ENCODE measurements around the gene EDARADD. TPM values are rescaled to one million over a fixed set of nuclear protein-coding genes. Genes with fewer than 3 reads are reported as not detected.

EDARADD gene
- total and polyA plus RNA-seq, 11 donors, result 0.35 to 2.9 (median 2.1) TPM

- DNase-seq (no peak), ATAC-seq (no peak)
- no peak overlapping the region for H3K4me3 ChIP-seq
- 95 to 98% (median 96%) methylated on average over 2 of the region's 2 CpGs for WGBS, 4 donors
- H3K4me1 ChIP-seq, result no peaks in the 10 kb centered on the region
- no peak for TF ChIP-seq POLR2A (IDR thresholded peaks at IDR 0.05)
- TF ChIP-seq, protein P1, sequence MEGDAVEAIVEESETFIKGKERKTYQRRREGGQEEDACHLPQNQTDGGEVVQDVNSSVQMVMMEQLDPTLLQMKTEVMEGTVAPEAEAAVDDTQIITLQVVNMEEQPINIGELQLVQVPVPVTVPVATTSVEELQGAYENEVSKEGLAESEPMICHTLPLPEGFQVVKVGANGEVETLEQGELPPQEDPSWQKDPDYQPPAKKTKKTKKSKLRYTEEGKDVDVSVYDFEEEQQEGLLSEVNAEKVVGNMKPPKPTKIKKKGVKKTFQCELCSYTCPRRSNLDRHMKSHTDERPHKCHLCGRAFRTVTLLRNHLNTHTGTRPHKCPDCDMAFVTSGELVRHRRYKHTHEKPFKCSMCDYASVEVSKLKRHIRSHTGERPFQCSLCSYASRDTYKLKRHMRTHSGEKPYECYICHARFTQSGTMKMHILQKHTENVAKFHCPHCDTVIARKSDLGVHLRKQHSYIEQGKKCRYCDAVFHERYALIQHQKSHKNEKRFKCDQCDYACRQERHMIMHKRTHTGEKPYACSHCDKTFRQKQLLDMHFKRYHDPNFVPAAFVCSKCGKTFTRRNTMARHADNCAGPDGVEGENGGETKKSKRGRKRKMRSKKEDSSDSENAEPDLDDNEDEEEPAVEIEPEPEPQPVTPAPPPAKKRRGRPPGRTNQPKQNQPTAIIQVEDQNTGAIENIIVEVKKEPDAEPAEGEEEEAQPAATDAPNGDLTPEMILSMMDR (IDR thresholded peaks at IDR 0.05), result no peak
- H3K27ac ChIP-seq, result no peak overlapping the region
- H3K9me3 ChIP-seq, result no peaks in the 10 kb centered on the region
- H3K36me3 ChIP-seq, result no peaks in the 10 kb centered on the region
- no peaks in the 10 kb centered on the region for H3K27me3 ChIP-seq
- intact Hi-C loops (cut with DNase I), result no loop called here
These were observed 5.8 kb upstream of the EDARADD start for GRCh38 chr1:236388332-236388731.

- WGBS, 4 donors, result 76 to 91% (median 84%) methylated on average over 1 of the region's 1 CpG
- H3K27me3 ChIP-seq, result peaks cover 0 to 3% (median 0%) of the 10 kb centered on the region in 9 donors
- H3K9me3 ChIP-seq, result no peaks in the 10 kb centered on the region
- no peak overlapping the region for H3K4me3 ChIP-seq
- no peak for ATAC-seq
- DNase-seq, result no peak
- H3K4me1 ChIP-seq, result peaks cover 0 to 2% (median 0%) of the 10 kb centered on the region in 12 donors
- intact Hi-C loops (cut with DNase I), result no loop called here
- no peak overlapping the region for H3K27ac ChIP-seq
- H3K36me3 ChIP-seq, result no peaks in the 10 kb centered on the region
- TF ChIP-seq, protein P1 (IDR thresholded peaks at IDR 0.05), result no peak
- no peak for TF ChIP-seq POLR2A (IDR thresholded peaks at IDR 0.05)
These were observed 4.8 kb upstream of the EDARADD start for GRCh38 chr1:236389253-236389652.

DNA sequence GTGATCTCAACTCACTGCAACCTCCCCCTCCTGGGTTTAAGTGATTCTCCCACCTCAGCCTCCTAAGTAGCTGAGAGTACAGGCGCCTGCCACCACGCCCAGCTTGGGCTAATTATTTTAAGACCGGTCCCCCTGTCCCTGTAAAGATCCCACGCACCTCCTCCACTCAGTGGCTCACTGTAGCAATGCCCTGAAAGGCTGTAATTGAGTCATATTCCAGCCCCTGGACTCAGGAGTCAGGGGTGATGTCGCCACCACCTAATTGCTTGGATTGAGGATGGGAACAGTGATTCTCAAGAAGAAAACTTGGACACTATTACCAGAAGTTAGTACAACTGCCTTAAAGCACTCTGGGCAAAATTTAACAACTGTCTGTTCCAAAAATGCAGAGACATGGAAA, 3.1 kb upstream of the EDARADD start:
- no peak for TF ChIP-seq POLR2A (IDR thresholded peaks at IDR 0.05)
- TF ChIP-seq, protein P1 (IDR thresholded peaks at IDR 0.05), result no peak
- Histone ChIP-seq H3K4me1 (peaks cover 0 to 13% (median 0%) of the 10 kb centered on the region in 12 donors), H3K9me3 (no peaks in the 10 kb centered on the region), H3K4me3 (no peak overlapping the region), H3K27me3 (peaks cover 0 to 14% (median 0%) of the 10 kb centered on the region in 9 donors), H3K36me3 (no peaks in the 10 kb centered on the region), H3K27ac (no peak overlapping the region)
- 71 to 81% (median 79%) methylated on average over 4 to 5 of the region's 5 CpGs for WGBS, 4 donors
- ATAC-seq (no peak), DNase-seq (no peak)
- intact Hi-C loops (cut with DNase I), result no loop called here

- intact Hi-C loops (cut with DNase I), result no loop called here
- ATAC-seq (peak in 1 of 4 donors; percentile 57), DNase-seq (no peak)
- no peak for TF ChIP-seq POLR2A (IDR thresholded peaks at IDR 0.05)
- TF ChIP-seq, protein P1 (IDR thresholded peaks at IDR 0.05), result no peak
- Histone ChIP-seq H3K27me3 (peaks cover 0 to 17% (median 0%) of the 10 kb centered on the region in 9 donors), H3K36me3 (no peaks in the 10 kb centered on the region), H3K4me3 (no peak overlapping the region), H3K27ac (no peak overlapping the region), H3K9me3 (no peaks in the 10 kb centered on the region), H3K4me1 (peaks cover 0 to 18% (median 0%) of the 10 kb centered on the region in 12 donors)
- 61 to 73% (median 68%) methylated on average over 2 of the region's 2 CpGs for WGBS, 4 donors
These were observed 1.9 kb upstream of the EDARADD start for GRCh38 chr1:236392182-236392581.
